Adrenal gland (tissue), 5 donors: ENCODE measurements around the gene GPC5.

Source experiments
- POLR2A ChIP-seq, 2 donors: fragments of 450-650 bp; IDR thresholded peaks; one replicate each; pipeline ENCODE4 v1.6.1; 2017; ENCODE audit warnings: antibody characterized with exemption in 2 of 2, mild to moderate bottlenecking in 2 of 2, moderate library complexity in 1 of 2
- TF ChIP-seq, protein P1 (sequence below), 6 experiments: fragments of 450-650 bp in 4 of 6; fragments of 200-600 bp in 2 of 6; sonication (generic) in 1 of 6; IDR thresholded peaks; 1 replicate in 5 of 6; 2 replicates in 1 of 6; pipeline versions ENCODE4 v1.5.1 to v1.8.0; 2016 to 2021; ENCODE audit warnings: antibody characterized with exemption in 6 of 6, mild to moderate bottlenecking in 2 of 6, moderate library complexity in 1 of 6
- donor health status: DM: no; HTN: no; CAD: no.

DNA sequence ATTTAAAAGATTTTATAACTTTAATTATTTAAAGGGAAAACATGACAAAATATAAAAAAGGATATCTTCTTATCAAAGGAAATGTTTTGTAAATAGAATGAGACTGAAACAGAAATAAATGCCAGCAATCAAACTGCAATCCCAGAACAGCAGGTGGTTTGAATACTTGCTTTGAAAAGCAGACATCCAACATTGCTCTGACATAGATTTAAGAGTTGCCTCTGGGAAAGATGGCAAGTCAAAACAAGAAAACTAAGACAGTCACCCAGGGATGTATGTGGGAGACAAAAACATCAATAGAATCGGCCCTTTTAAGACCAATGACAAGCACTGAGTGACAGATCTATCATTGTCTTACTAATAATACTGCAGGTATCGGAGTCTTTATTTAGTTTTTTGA, 1038.5 kb downstream of the GPC5 start:
- TF ChIP-seq, protein P1, sequence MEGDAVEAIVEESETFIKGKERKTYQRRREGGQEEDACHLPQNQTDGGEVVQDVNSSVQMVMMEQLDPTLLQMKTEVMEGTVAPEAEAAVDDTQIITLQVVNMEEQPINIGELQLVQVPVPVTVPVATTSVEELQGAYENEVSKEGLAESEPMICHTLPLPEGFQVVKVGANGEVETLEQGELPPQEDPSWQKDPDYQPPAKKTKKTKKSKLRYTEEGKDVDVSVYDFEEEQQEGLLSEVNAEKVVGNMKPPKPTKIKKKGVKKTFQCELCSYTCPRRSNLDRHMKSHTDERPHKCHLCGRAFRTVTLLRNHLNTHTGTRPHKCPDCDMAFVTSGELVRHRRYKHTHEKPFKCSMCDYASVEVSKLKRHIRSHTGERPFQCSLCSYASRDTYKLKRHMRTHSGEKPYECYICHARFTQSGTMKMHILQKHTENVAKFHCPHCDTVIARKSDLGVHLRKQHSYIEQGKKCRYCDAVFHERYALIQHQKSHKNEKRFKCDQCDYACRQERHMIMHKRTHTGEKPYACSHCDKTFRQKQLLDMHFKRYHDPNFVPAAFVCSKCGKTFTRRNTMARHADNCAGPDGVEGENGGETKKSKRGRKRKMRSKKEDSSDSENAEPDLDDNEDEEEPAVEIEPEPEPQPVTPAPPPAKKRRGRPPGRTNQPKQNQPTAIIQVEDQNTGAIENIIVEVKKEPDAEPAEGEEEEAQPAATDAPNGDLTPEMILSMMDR (IDR thresholded peaks at IDR 0.05): no peak
- no peak for TF ChIP-seq POLR2A (IDR thresholded peaks at IDR 0.05)
